Stimulated activated CD8-positive, alpha-beta memory T cell treated with anti-CD3 and anti-CD28 coated beads, Interleukin-7, amount 100 ng/mL, for 1 hour (primary cell): Measurements from ENCODE around the gene TRPM8.
A peak's percentile ranks its signal among the peaks of the same experiment; 100 is the strongest.
"Not testable (repeated sequence)": the region's sequence is repeated elsewhere in the genome, so short reads cannot be mapped to it uniquely, and the experiment has no call there.

Experiments used
- DNase-seq, 2 donors: peaks; one replicate each; pipeline ENCODE4 v3.0.0-alpha.2; 2020; ENCODE audit warnings: low read depth in 2 of 2

Gene TRPM8

DNA sequence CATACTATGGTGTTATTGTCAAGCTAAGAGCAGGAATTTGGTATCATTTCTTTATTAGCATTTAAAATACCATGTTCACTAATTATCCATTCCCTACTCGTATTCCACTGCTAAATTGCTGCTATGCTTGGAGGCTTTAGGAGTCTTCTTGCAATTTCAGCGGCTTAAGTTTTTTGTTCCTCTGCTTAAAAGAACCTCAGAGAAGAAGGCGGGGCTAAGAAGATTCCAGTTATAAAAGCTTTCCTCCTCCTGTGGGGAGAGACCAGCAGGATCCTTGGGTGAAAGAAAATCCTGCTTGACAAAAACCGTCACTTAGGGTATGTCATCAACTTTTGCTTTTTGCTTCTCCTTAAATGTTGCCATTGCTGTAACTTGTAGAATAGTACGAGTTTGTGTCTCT lies at the start of gene TRPM8:
Gene TRPM8, plus strand, starts transcription at position 258 of the 400 bp plus-strand sequence. CDS start 9,165 bp downstream, outside the sequence.
- no peak for DNase-seq

DNA sequence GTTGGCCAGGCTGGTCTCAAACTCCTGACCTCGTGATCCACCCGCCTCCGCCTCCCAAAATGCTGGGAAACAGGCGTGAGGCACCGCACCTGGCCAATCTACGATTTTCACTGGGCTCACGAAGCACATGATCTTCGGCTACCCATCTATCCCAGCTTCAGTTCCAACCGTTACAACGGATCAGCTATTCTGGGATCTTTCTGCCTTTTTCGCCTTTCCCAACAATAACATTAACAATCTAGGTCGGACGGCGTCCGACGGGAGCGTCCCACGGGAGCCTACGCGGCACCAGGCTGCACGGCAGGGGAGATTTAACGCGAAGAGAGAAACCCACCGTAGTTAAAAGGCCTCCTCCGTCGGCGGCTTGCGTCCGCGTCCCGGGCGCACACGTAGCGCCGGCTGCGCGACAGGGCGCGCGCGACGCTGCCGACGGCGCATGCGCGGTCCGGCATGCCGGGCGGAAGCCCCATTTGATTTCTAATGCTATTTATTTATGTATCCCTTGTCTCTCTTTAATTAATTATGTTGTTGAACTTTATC lies 49.1 kb upstream of the TRPM8 start, which contains the start of gene MSL3B:
Gene MSL3B, minus strand, starts transcription at position 394 of the 540 bp plus-strand sequence.
- peak; percentile 32 to 34 for DNase-seq

- DNase-seq = no peak
Observed at GRCh38 chr2:233871432-233871831, 45.7 kb upstream of the TRPM8 start.

DNA sequence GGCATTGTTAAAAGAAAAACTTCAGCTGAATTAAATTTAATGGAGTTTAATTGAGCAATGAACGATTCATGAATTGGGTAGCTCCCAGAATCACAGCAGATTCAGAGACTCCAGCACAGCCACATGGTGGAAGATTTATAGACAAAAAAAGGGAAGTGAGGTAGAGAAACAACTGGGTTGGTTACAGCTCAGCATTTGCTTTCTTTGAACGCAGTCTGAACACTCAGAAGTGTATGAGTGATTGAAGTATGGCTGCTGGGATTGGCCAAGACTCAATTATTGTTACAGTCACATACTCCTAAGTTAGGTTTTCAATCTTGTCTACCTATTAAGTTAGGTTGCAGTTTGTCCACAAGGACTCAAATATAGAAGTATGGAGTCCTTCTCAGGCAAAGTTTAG lies 45.0 kb upstream of the TRPM8 start:
- not testable (repeated sequence) for DNase-seq

DNA sequence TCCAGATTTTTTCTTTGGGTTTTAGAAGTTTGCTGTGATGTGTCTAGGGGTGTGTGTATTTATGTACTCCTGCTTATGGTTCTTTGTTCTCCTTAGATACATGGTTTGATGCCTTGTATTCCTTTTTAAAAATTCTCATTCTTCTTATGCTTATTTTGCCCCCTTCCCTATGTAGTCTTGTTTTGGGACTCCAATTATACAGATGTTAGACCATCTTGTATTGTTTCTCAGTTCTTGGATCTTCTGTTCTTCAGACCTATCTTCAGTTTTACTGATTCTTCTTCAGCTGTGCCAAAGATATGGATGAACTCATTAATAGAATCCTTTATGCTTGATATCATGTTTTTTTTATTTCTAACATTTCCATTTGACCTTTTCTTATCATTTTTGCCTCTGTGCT lies 34.8 kb upstream of the TRPM8 start:
- no peak for DNase-seq

- DNase-seq = no peak
Observed at GRCh38 chr2:233892793-233893192, 24.4 kb upstream of the TRPM8 start.

DNA sequence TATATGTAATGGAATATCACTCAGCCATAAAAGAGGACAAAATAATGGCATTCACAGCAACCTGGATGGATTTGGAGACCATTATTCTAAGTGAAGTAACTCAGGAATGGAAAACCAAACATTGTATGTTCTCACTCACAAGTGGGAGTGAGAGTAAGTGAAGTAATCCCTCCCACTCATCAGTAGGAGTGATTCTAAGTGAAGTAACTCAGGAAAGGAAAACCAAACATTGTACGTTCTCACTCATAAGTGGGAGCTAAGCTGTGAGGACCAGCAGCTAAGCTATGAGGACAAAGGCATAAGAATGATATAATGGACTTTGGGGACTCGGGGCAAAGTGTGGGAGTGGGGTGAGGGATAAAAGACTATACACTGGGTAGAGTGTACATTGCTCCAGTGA lies 20.9 kb upstream of the TRPM8 start:
- DNase-seq = not testable (repeated sequence)

DNA sequence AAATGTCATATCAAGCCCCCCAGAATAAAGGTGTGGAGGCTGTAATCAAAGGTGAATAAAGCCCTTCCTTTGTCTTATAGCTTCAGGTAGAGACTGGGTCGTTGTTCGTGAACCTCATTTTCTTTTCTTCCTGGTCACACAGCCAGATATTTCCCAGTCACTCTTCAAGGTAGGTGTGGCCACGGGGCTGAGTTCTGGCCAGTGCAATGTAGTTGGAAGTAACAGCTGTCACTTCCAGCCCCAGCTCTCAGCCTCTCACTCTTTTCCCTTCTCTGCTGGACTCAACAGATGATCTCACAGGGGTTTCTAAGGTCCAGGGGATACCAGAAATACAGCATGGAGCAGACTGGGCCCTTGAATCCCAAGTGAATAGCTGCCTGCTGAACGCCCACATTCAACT lies 15.8 kb upstream of the TRPM8 start:
- no peak for DNase-seq

GRCh38 chr2:233901884-233902283 lies 15.3 kb upstream of the TRPM8 start:
- DNase-seq = no peak

DNA sequence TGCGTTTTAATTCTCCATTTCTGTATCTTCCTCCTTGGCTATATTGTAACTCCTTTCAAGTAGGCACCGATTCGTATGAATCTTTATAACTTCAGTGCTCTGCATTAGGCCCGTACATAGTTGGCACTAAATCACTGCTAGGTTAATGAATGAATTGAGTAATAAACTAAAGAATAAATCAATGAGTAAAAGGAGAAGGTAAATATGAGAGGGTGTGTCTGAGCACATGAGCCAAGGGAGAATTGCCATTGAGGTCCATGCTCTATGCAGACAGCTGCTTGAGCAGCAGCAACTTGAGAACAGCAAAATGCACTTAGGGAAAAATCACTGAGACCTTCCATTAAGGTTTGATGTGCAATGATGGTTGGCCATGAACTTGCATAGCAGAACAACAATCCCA lies 11.2 kb upstream of the TRPM8 start:
- DNase-seq = no peak

DNA sequence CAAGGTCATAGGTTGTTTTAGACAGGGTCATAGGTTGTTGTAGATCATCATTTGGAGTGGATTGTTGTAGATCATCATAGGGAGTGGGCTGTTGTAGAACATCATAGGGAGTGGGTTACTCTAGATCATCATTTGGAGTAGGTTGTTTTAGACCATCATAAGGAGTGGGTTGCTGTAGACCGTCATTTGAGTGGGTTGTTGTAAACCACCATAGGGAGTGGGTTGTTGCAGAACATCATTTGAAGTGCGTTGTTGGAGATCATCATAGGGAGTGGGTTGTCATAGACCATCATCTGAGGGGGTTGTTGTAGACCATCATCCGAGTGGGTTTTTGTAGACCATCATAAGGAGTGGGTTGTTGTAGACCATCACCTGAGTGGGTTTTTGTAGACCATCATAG lies 9.5 kb upstream of the TRPM8 start:
- DNase-seq = no peak

GRCh38 chr2:233912691-233913423 lies 4.3 kb upstream of the TRPM8 start:
- no peak for DNase-seq

GRCh38 chr2:233915128-233915527 lies 2.0 kb upstream of the TRPM8 start:
- DNase-seq = no peak

GRCh38 chr2:233919319-233919718 lies 2.1 kb downstream of the TRPM8 start:
- no peak for DNase-seq

- DNase-seq = no peak
Observed at GRCh38 chr2:233919938-233920337, 2.8 kb downstream of the TRPM8 start.

DNA sequence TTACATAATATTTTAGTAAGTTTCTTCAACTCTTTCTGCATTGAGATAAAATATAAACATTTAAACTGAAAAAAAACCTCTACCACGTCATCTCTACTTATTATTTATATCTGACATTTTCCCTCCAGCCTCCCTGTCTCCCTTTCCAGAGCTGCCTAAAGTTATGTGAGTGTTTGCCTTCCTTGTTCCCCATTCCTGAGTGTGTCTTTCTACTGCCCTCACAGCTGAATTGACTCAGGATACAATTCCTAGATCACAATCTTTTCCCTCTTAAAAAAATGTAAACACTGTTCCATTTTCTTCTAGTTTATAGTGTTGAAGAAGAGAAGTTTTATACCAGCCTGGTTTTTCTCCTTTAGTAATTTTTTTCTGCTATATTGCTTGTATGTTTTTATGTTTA lies 5.3 kb downstream of the TRPM8 start:
- no peak for DNase-seq

DNA sequence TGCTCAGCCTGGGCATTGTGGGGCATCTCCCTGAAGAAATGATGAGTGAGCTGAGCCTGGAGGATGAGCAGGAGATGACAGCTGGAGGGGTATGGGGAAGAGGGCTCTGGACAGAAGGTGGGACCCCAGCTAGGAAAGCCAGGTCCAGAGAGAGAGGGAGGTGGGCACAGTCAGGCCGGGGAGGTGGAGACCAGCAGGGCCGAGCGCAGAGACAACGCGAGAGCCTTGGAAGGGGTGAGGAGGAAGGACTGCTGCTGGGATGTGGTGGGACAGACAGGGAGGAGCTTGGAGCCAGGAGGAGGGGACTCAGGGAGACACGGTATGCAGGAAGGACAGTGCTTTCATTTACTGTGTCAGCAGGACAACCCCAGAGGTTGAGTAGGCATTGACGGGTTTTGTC lies 8.2 kb downstream of the TRPM8 start:
- DNase-seq = no peak

DNA sequence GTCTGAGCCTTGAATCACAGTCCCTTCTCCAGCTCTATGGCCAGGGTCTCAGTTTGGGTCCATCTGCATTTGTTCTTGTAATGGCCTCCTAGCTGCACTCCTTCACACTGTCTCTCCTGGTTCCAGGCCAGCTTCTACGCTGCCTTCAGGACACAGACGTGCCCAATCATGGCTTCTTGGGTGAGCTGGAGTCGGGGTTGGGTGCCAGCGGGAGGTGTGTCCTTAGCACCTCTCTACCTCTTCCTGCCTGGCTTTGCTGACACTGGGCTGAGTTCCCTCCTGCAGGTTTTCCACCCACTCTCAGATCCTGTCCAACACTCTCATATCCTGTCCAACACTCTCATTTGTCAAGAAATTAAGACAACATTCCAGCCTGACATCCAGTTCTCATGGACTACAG lies 9.6 kb downstream of the TRPM8 start:
- DNase-seq = no peak

- no peak for DNase-seq
Observed at GRCh38 chr2:233928594-233929351, 11.6 kb downstream of the TRPM8 start.

DNA sequence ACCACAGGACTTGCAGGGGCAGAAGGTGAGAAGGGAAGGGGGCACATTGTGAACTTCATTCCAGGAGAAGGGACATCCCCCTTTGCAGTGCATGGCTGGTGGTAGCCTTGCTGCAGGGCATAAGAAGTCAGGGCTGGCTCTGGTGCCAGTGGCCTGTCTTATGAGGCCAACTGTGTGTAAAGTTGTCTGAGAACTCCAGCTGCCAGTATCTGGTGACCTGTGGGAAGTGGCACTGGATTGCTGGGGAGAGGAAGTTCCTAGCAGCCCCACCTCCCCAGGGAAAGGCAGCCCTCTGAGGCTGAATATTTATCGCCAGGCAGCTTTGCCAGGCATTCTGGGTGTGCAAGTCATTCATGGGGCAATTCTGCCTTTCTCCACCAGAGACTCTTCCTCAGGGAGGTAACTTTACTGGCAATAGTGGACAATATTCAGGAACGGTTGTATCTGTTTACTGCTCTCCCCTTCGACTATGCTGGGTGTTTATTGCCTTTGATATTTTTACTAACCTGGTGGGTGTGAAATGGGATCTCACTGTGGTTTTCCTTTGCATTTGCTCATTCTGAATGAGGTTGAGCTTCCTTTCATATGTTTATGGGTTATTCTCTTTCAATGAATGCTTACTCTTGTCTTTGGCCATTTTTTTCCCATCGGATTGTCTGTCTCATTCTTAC lies 12.3 kb downstream of the TRPM8 start:
- DNase-seq = no peak

GRCh38 chr2:233934524-233934923 lies 17.4 kb downstream of the TRPM8 start:
- DNase-seq = no peak

- DNase-seq = no peak
Observed at GRCh38 chr2:233935426-233935825, 18.3 kb downstream of the TRPM8 start.
